ENCODE results near the gene SLC9A7. TPM values are rescaled to one million over a fixed set of nuclear protein-coding genes. Genes with fewer than 3 reads are reported as not detected.

Gene SLC9A7
- polyA plus RNA-seq, 1 donor = 9.2 TPM

- DNase-seq = no peak
Observed at GRCh38 chrX:46647251-46647650, 111.7 kb downstream of the SLC9A7 start.

DNA sequence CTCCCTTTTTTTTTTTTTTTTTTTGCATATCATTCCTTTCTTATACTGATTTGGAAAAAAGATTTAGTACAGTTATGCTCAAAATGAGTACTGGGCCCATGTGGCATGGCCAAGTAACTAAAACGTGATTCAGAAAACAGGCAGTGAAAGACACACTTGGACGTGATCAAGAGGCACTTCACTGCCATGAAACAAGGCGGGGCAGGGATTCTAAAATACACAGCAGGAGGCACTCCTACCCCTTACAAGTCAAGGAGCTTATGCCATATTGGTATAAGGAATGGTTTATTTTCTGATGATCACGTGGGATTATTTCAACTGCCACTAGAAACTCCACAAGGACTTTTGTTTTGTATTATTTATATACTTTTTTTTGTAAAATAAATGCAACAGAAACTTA is 113.3 kb downstream of the SLC9A7 start:
- DNase-seq = no peak

DNA sequence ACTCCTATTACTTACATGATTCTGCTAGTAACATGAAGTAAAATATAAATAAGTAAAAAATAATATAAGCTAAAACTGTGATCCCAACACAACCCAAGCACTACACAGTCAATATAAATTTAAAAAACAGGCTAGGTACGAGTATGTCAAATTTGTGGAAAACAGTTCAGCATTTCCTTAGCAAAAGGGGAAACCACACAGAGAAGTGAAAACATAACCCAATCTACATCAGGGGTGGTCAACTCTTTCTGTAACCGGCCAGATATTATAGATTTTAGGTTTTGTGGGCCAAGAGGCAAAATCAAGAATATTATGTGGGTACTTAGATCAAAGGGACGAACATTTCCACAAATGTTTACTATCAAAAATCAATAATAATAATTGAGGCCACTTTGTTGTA is 115.3 kb downstream of the SLC9A7 start:
- DNase-seq = no peak

- no peak for DNase-seq
Observed at GRCh38 chrX:46642145-46642544, 116.8 kb downstream of the SLC9A7 start.

DNA sequence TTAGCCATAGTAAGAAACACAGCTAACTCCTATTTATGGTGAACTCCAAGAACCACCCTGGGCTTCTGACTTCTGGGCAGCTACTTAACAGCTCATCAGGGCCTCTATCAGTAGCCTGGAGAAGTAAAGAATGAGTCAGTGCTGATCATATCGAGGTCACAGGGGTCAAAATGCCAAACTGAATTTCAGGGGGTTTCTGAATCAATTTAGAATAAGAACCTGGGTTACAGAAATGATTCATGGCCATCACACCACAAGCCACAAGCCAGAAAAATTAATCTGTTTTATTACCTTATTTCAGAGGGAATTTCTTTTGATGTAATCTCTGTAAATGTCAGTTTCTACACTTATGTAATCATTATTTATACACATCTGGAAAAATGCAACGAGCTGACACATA is 121.0 kb downstream of the SLC9A7 start:
- no peak for DNase-seq

GRCh38 chrX:46636223-46636622 is 122.7 kb downstream of the SLC9A7 start:
- DNase-seq = no peak

- DNase-seq = no peak
Observed at GRCh38 chrX:46635186-46635585, 123.7 kb downstream of the SLC9A7 start.

DNA sequence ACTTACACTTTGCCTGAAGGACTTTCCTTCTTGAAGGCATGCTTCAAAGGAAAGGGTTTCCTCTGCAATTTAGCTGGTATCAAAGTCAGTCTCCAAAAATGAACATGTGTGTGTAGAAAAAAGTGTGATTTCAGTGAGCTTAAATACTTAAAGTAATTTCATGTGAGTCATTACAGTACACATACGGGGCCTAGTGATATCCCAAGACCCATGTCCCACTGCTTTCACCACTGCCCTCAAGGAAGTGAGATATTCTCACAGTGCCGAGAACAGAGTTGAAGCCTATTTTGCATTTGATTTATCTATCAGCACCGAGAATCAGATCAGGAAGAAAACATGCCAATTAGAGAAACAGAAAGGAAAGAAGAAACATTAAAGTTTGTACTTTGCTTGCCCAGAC is 124.3 kb downstream of the SLC9A7 start:
- no peak for DNase-seq

DNA sequence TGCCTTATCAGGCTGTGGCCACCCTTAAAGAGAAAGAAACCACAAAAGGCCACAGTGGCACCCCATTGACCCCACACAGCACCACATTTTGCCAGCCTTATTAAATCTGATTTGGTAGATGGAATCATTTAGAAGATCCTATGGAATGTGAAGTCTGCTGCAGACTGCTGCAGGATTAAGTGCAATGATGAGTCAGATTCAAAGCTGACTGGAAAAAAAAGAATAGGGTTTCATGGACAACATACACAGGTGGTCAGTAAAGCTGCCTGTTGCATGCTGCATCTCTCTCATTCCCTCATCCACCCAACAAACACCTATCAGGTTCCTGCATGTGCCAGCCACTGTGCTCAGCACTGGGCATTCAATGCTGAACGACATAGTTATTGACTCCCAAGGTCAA is 128.8 kb downstream of the SLC9A7 start:
- no peak for DNase-seq

DNA sequence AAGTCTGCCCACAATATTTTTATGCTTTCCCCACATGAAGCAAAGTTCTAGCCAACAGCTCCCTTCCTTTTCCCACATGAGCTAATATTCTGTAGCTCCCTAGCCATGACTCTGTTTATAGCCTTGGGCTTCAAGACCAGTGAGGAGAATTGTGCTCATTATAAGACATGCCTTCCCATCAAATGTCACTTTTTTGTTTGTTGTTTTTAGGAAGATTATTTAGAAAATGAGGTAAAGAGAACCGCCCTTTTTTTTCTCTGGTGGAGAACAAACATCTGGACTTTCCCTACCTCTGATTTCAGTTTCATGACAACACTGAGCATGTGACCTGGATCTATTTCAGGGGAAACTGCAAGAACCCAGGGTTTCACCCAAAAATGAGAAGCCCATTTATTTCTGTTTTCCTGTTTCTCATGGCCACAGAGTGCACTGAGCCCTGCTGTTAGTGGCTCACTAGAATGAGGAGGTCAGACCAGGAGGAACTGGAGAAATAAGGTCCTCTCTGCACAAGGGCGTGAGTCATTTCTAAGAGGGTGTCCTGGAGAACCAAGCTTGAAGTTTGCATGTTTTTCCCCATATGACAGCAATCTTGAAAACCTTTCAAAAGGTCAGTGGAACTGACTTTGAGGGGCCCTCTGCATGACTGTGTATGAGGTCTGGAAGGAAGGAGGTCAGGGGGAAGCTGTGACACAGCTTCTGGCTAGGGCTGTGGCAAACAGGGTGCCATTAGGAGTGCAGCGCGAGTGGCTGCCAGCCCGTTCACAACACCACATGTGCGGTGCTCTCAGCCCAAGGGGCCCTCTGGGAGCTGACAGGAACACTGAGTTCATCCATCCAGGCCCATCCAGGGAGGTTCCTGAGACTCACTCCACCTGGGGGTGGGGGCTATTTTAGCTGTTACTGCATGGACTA is 130.2 kb downstream of the SLC9A7 start:
- DNase-seq = peak; percentile 29

GRCh38 chrX:46627711-46628419 is 131.1 kb downstream of the SLC9A7 start:
- peak; percentile 29 for DNase-seq

GRCh38 chrX:46627062-46627461 is 131.9 kb downstream of the SLC9A7 start:
- DNase-seq = no peak

DNA sequence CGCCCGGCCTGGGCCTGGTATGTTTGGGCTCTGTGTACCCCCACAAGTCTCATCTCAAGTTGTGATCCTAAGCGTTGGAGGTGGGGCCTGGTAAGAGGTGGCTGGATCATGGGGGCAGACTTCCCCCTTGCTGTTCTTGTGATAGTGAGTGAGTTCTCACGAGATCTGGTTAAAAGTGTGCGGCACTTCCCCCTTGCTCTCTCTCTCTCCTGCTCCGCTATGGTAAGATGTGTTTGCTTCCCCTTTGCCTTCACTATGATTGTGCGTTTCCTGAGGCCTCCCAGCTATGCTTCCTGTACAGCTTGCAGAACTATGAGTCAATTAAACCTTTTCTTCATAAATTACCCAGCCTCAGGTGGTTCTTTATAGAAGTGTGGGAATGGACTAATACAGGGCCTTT is 132.4 kb downstream of the SLC9A7 start:
- DNase-seq = no peak

GRCh38 chrX:46624090-46624786 is 134.7 kb downstream of the SLC9A7 start:
- no peak for DNase-seq

DNA sequence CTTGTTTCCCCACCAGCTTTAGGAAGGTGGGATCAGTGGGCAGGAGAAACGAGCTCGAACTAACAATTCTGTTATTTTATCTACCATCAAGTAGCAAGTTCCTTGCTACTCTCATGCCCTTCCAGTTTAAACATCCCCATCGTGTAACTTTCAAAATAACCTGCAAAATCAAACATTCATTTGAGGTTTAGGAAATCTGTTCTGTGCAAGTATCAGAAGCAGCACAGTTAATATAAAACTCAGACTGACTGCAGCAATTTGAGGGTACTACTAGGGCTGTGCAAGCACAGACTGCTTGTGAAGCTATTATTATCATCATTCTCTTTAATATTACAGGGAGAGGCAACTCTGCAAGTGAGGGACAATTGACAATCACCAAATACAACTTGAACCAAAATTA is 137.3 kb downstream of the SLC9A7 start:
- DNase-seq = no peak

GRCh38 chrX:46620505-46620904 is 138.4 kb downstream of the SLC9A7 start:
- DNase-seq = no peak

GRCh38 chrX:46618947-46619346 is 140.0 kb downstream of the SLC9A7 start:
- no peak for DNase-seq

DNA sequence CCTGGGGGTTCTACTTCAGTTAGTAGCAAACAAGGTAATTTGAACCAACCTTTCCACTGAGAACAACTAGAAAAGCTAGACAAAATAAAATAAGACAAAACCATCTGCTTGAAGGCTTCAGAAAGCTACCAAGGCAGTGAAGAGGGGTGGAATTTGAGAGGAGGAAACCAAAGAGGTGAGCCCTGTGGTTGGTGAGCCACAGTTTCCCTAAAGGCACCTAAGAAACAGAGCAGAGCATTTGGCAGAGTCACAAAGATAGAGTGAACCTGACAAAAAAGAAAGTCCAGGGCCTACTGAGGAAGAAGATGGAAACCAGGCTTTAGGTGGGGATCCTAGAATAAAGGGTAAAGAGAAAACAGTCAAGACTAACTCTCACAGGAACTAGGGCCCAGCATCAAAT is 141.0 kb downstream of the SLC9A7 start:
- DNase-seq = no peak

DNA sequence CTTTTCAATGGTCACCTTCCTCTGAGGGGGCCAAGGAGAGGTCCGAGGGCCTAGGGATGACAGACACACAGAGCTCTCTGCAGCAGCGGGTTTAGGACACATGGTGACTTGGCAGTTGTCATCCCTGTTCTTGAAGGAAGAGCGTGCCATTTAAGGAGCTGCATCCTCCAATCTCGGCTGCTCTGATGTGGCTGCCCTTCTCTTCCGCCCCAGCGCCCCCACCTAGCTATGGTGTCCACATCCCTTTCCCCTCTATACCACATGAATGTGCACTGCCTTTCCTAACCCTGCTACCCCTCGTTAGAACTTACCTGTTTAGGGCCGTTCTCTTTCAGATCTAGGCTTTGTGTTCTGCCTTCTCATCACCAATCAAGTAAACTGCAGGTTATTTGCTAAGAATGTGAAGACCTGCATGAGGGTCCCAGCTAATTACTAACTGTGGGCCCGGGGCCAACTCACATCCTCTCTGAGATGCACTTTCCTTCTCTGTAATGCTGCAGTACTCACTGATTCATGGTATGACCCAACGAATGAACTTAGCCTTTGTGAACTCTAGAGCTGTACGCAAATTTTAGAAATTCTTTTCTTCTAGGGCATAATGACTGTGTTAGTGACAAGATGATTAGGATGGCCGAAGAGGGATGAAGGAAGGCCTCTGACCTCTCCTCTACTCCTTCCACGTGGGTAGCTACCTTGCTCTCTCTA is 147.1 kb downstream of the SLC9A7 start:
- no peak for DNase-seq

DNA sequence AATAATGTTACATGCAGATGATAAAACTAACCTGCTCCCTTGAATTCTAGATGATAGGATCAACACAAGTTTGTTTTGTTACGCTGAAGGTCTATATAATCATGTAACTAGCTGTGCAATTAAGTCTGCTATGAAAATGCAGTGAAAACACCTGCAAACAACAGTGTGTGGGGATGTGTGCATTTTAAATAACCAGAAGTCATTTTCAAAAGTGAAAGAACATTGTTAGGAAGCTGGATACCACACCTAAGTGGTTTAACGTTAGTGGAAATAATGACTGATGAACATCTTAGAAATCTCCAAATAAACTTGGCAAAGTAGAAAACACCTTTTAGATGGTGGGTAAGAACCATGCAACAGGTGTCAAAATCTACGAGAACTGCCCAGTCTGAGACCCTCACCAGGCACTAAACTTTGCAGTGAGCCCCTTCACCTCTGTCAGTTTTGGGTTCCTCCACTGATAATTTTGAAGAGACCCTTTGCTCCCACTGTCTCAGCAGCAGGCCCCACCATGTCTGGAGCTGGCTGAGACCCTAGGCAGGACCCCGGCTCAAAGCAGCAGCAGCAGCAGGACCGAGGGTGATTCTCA is 148.8 kb downstream of the SLC9A7 start:
- no peak for DNase-seq

DNA sequence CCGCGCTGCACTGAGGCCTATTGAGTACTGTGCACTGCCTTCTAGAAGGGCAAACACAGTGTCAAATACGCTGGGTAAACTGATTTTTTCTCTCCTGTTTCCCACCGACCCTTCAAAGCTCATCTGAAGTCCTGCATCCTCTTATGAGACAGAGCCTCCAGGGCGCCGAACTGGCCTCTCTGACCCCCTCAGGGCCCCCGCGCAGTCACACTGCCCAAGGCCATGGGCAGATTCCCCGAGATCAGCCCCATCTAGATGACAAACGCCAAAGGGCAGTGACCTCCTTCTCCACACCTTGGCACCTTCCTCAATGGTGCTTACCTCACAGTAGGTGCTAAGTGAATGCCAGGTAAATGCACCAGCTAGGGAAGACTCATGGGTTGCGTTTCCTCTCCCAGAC is 151.0 kb downstream of the SLC9A7 start:
- DNase-seq = no peak

- no peak for DNase-seq
Observed at GRCh38 chrX:46602468-46603102, 156.3 kb downstream of the SLC9A7 start.

All from hindlimb muscle (tissue), 1 donor.